A673 (cell line): ENCODE results near the gene ABI1.

ENCODE experiments used
- CTCF ChIP-seq: fragments of 300-800, 200-600 bp; sonication (generic); conservative IDR thresholded peaks from 2 replicates; pipeline ENCODE4 v1.5.1; 2017; ENCODE audit warnings: low read depth, mild to moderate bottlenecking, antibody characterized with exemption, low read length, moderate library complexity, mixed read lengths
- EZH2 ChIP-seq: fragments of 200-600 bp; sonication (generic); IDR thresholded peaks from 2 replicates; pipeline ENCODE4 v1.6.1; 2017; ENCODE audit warnings: borderline replicate concordance, low read depth, mild to moderate bottlenecking, mixed read lengths, antibody characterized with exemption, low read length; ENCODE audit not compliant: poor library complexity, severe bottlenecking

- TF ChIP-seq CTCF (no peak), EZH2 (no peak)
Observed at GRCh38 chr10:26759008-26759407, 101.8 kb downstream of the ABI1 start.
